Right lobe of liver (tissue), 4 donors: Measurements from ENCODE around the gene NTN1.

Experiments
- CTCF ChIP-seq, 4 donors: fragments of 200-600 bp in 3 of 4; fragments of 450-650 bp in 1 of 4; IDR thresholded peaks; one replicate each; pipeline versions ENCODE4 v1.5.1 to v1.8.0; 2016 to 2022; ENCODE audit warnings: antibody characterized with exemption in 4 of 4, mild to moderate bottlenecking in 2 of 4
- POLR2A ChIP-seq: fragments of 450-650 bp; IDR thresholded peaks from one replicate; pipeline ENCODE4 v1.6.1; 2017; ENCODE audit warnings: antibody characterized with exemption, mild to moderate bottlenecking
- donor health status: DM: no; HTN: no; CAD: no.
- donor health status: DM: no; HTN: no; CAD: no.
- donor health status: DM: no; HTN: yes; CAD: no.

- TF ChIP-seq POLR2A (no peak), CTCF (IDR thresholded peaks at IDR 0.05) (no peak)
Observed at GRCh38 chr17:9285602-9286427, 264.5 kb downstream of the NTN1 start.
